Panc1 (cell line): ENCODE results near the gene DSCAML1.

Experiments used
- POLR2AphosphoS5 ChIP-seq: IDR thresholded peaks from 2 replicates; pipeline ENCODE4 v1.6.1; 2012; ENCODE audit warnings: mild to moderate bottlenecking, low read depth, low read length, moderate library complexity
- REST ChIP-seq, 2 experiments: IDR thresholded peaks; 2 replicates each; pipeline ENCODE4 v1.6.1; 2011 to 2012; ENCODE audit warnings: low read depth in 2 of 2, control low read depth in 1 of 2, low read length in 1 of 2, mild to moderate bottlenecking in 1 of 2, moderate library complexity in 1 of 2; ENCODE audit not compliant: insufficient read depth in 1 of 2
- TF ChIP-seq, protein P1 (sequence below): fragments of 450-650 bp; IDR thresholded peaks from 2 replicates; pipeline ENCODE4 v1.5.1; 2017; ENCODE audit warnings: mild to moderate bottlenecking

DNA sequence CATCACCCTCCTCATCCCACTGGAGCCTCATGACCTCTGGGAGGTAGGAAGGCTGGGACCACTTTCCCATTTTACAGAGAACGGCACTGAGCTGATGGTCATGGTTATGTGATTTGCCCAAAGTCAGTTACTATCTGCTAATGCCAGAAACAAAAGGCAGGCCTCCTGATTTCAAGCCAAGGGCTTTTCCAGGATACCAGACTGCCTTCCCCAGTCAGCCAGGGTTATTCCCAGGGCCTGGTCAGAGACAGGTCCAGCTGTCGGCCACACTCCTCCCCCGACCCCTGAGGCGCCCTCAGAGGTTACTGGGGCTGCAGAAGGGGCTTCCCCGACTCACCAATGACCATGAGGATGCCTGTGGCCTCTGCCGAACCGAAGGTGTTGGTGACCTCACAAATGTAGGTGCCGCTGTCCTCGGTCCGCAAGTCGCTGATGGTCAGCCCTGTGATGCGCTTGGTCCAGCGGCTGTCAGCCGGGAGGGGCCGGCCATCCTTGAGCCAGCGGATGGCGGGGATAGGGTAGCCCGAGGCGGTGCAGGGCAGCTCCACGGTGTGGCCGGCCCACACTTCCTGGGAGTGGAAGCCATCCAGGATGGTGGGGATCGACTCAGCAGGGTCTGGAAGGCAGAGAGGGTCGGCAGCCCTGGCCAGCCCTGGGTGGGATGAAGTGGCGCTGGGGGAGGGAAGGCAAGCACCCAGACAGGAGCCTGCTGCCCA is 272.4 kb downstream of the DSCAML1 start:
- TF ChIP-seq, protein P1, sequence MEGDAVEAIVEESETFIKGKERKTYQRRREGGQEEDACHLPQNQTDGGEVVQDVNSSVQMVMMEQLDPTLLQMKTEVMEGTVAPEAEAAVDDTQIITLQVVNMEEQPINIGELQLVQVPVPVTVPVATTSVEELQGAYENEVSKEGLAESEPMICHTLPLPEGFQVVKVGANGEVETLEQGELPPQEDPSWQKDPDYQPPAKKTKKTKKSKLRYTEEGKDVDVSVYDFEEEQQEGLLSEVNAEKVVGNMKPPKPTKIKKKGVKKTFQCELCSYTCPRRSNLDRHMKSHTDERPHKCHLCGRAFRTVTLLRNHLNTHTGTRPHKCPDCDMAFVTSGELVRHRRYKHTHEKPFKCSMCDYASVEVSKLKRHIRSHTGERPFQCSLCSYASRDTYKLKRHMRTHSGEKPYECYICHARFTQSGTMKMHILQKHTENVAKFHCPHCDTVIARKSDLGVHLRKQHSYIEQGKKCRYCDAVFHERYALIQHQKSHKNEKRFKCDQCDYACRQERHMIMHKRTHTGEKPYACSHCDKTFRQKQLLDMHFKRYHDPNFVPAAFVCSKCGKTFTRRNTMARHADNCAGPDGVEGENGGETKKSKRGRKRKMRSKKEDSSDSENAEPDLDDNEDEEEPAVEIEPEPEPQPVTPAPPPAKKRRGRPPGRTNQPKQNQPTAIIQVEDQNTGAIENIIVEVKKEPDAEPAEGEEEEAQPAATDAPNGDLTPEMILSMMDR = no peak
- TF ChIP-seq POLR2AphosphoS5 = no peak
- no peak for TF ChIP-seq REST (IDR thresholded peaks at IDR 0.05; ENCODE audit: insufficient read depth in 1 of 2, low read depth in 2 of 2, low read length in 1 of 2)
